22Rv1 (cell line): Measurements from ENCODE around the gene HSDL1.

ENCODE experiments used
- H3K27ac ChIP-seq: fragments of 450-650 bp; 2 replicates; pipeline ENCODE4 v1.5.1; 2017
- CTCF ChIP-seq: fragments of 450-650 bp; IDR thresholded peaks from 2 replicates; pipeline ENCODE4 v1.5.1; 2017; ENCODE audit warnings: mild to moderate bottlenecking
- ZFX ChIP-seq: fragments of 450-650 bp; IDR thresholded peaks from 2 replicates; pipeline ENCODE4 v1.6.1; 2017; ENCODE audit warnings: antibody characterized with exemption, borderline replicate concordance

The HSDL1 gene

GRCh38 chr16:84184775-84185174 lies 39.8 kb upstream of the HSDL1 start:
- TF ChIP-seq CTCF, result no peak
- TF ChIP-seq ZFX, result no peak
- H3K27ac ChIP-seq, result no peak overlapping the region

- H3K27ac ChIP-seq, result no peak overlapping the region
- TF ChIP-seq ZFX (no peak), CTCF (peak; percentile 30)
Observed at GRCh38 chr16:84183911-84184591, 39.1 kb upstream of the HSDL1 start.

GRCh38 chr16:84183572-84183875 lies 38.5 kb upstream of the HSDL1 start:
- H3K27ac ChIP-seq, result no peak overlapping the region
- TF ChIP-seq ZFX (no peak), CTCF (no peak)

- TF ChIP-seq CTCF (no peak), ZFX (no peak)
- no peak overlapping the region for H3K27ac ChIP-seq
Observed at GRCh38 chr16:84182680-84183571, 37.9 kb upstream of the HSDL1 start.

GRCh38 chr16:84182104-84182503 lies 37.1 kb upstream of the HSDL1 start:
- TF ChIP-seq ZFX, result no peak
- TF ChIP-seq CTCF, result no peak
- no peak overlapping the region for H3K27ac ChIP-seq

GRCh38 chr16:84181144-84181915 lies 36.4 kb upstream of the HSDL1 start:
- TF ChIP-seq CTCF (no peak), ZFX (no peak)
- no peak overlapping the region for H3K27ac ChIP-seq
